GM23338 (cell line): Measurements from ENCODE around the gene MCM7. TPM values are rescaled to one million over a fixed set of nuclear protein-coding genes. Genes with fewer than 3 reads are reported as not detected.

ENCODE experiments used
- ATAC-seq: fragments of 200-7000 bp; cut with Tn5 transposase; 3 replicates; pipeline ENCODE4 v1.9.1; 2020
- DNase-seq: peaks from one replicate; pipeline ENCODE4 v3.0.0-alpha.2; 2015; ENCODE audit warnings: low spot score
- H2AFZ ChIP-seq: fragments of 200-600 bp; sonication (generic); 2 replicates; pipeline ENCODE4 v1.8.0; 2016; ENCODE audit warnings: antibody characterized with exemption, mild to moderate bottlenecking, moderate library complexity
- H3F3A ChIP-seq: fragments of 200-600 bp; sonication (generic); replicated peaks from 2 replicates; pipeline ENCODE4 v1.8.0; 2017; ENCODE audit warnings: antibody characterized with exemption, mixed run types, low read depth
- H3K27ac ChIP-seq: fragments of 200-600 bp; sonication (generic); 2 replicates; pipeline ENCODE4 v1.6.1; 2016; ENCODE audit warnings: low read depth
- H3K27me3 ChIP-seq: fragments of 200-600 bp; sonication (generic); 2 replicates; pipeline ENCODE4 v1.8.0; 2016; ENCODE audit warnings: mild to moderate bottlenecking, mixed run types, moderate library complexity; ENCODE audit not compliant: insufficient read depth
- H3K36me3 ChIP-seq: fragments of 200-600 bp; sonication (generic); 2 replicates; pipeline ENCODE4 v1.8.0; 2016; ENCODE audit warnings: mild to moderate bottlenecking; ENCODE audit not compliant: insufficient read depth
- H3K4me1 ChIP-seq: fragments of 200-600 bp; sonication (generic); 2 replicates; pipeline ENCODE4 v1.8.0; 2016; ENCODE audit warnings: mild to moderate bottlenecking, moderate library complexity; ENCODE audit not compliant: insufficient read depth
- H3K4me2 ChIP-seq: fragments of 200-600 bp; sonication (generic); 2 replicates; pipeline ENCODE4 v1.7.1; 2017; ENCODE audit warnings: mixed run types
- H3K4me3 ChIP-seq: fragments of 200-600 bp; sonication (generic); 2 replicates; pipeline ENCODE4 v1.6.1; 2016; ENCODE audit warnings: mixed run types
- H3K79me2 ChIP-seq: fragments of 200-600 bp; sonication (generic); replicated peaks from 2 replicates; pipeline ENCODE4 v1.8.0; 2017; ENCODE audit warnings: mild to moderate bottlenecking; ENCODE audit not compliant: insufficient read depth
- H3K9me2 ChIP-seq: fragments of 200-600 bp; sonication (generic); 2 replicates; pipeline ENCODE4 v1.8.0; 2017; ENCODE audit not compliant: insufficient read depth
- H4K20me1 ChIP-seq: fragments of 200-600 bp; sonication (generic); replicated peaks from 2 replicates; pipeline ENCODE4 v1.8.0; 2017; ENCODE audit warnings: mild to moderate bottlenecking; ENCODE audit not compliant: insufficient read depth
- H3K27ac Mint-ChIP-seq: 2 replicates; pipeline ENCODE4 v1.8.0; 2020; ENCODE audit warnings: inconsistent platforms, mild to moderate bottlenecking, moderate library complexity, mixed read lengths
- H3K27me3 Mint-ChIP-seq: 3 replicates; pipeline ENCODE4 v1.8.0; 2022; ENCODE audit warnings: low read depth, mild to moderate bottlenecking, moderate library complexity, mixed read lengths, inconsistent platforms; ENCODE audit not compliant: insufficient read depth, poor library complexity
- H3K36me3 Mint-ChIP-seq: 3 replicates; pipeline ENCODE4 v1.8.0; 2021; ENCODE audit warnings: low read depth, mild to moderate bottlenecking, inconsistent platforms, moderate library complexity, mixed read lengths
- H3K4me1 Mint-ChIP-seq: 3 replicates; pipeline ENCODE4 v1.8.0; 2020; ENCODE audit warnings: mild to moderate bottlenecking, inconsistent platforms, mixed read lengths
- H3K4me3 Mint-ChIP-seq: 3 replicates; pipeline ENCODE4 v1.8.0; 2021; ENCODE audit warnings: moderate library complexity, mild to moderate bottlenecking, inconsistent platforms, mixed read lengths
- H3K9me3 Mint-ChIP-seq: 3 replicates; pipeline ENCODE4 v1.8.0; 2020; ENCODE audit warnings: moderate library complexity, mild to moderate bottlenecking, inconsistent platforms, mixed read lengths
- CREB1 ChIP-seq: fragments of 250-450 bp; sonication (Bioruptor Pico); IDR thresholded peaks from 2 replicates; pipeline ENCODE4 v1.5.0; 2020; ENCODE audit warnings: low read depth, mild to moderate bottlenecking, moderate library complexity
- CTCF ChIP-seq, 2 experiments: fragments of 200-600 bp in 1 of 2; sonication (generic) in 1 of 2; conservative IDR thresholded peaks; 2 replicates each; pipeline versions ENCODE4 v1.5.1 to v1.6.1; 2016 to 2017; ENCODE audit warnings: antibody characterized with exemption in 2 of 2, low read depth in 2 of 2, mild to moderate bottlenecking in 2 of 2, moderate library complexity in 1 of 2
- ETS1 ChIP-seq: IDR thresholded peaks from 2 replicates; pipeline ENCODE4 v1.6.1; 2016; ENCODE audit warnings: antibody characterized with exemption
- EZH2 ChIP-seq: fragments of 200-600 bp; sonication (generic); IDR thresholded peaks from one replicate; pipeline ENCODE4 v1.8.0; 2017; ENCODE audit warnings: antibody characterized with exemption, mild to moderate bottlenecking, low read depth; ENCODE audit not compliant: unreplicated experiment
- EZH2phosphoT487 ChIP-seq: fragments of 200-600 bp; sonication (generic); IDR thresholded peaks from one replicate; pipeline ENCODE4 v1.8.1; 2018; ENCODE audit warnings: antibody characterized with exemption; ENCODE audit not compliant: unreplicated experiment
- JUNB ChIP-seq: IDR thresholded peaks from one replicate; pipeline ENCODE4 v1.6.1; 2016; ENCODE audit warnings: antibody characterized with exemption; ENCODE audit not compliant: unreplicated experiment
- NANOG ChIP-seq: IDR thresholded peaks from 2 replicates; pipeline ENCODE4 v1.6.1; 2016; ENCODE audit warnings: antibody characterized with exemption, borderline replicate concordance
- POLR2AphosphoS5 ChIP-seq: IDR thresholded peaks from 2 replicates; pipeline ENCODE4 v1.6.1; 2016; ENCODE audit warnings: antibody characterized with exemption, low read depth
- REST ChIP-seq: IDR thresholded peaks from one replicate; pipeline ENCODE4 v1.6.1; 2018; ENCODE audit warnings: antibody characterized with exemption; ENCODE audit not compliant: unreplicated experiment
- STAT1 ChIP-seq: IDR thresholded peaks from one replicate; pipeline ENCODE4 v1.6.1; 2016; ENCODE audit warnings: antibody characterized with exemption; ENCODE audit not compliant: unreplicated experiment
- polyA plus RNA-seq: library from polyadenylated mRNA; unstranded; fragments of >200 nt; fragmentation: Nextera tagmentation; extraction: Ambion mirVana; gene quantifications from 2 replicates; pipeline ENCODE4 v1.2.1, GENCODE V29; 2016
- total RNA-seq: library from RNA; depleted of rRNA; stranded (reverse); fragments of >200 nt; shearing (Covaris generic); gene quantifications from 2 replicates; pipeline ENCODE4 v1.2.3, GENCODE V29; 2014

The MCM7 gene
- total and polyA plus RNA-seq, 2 experiments from 2014 or later = 140 to 285 TPM

GRCh38 chr7:100100420-100101015, 679 bp downstream of the MCM7 start (continued):
- TF ChIP-seq CTCF (conservative IDR thresholded peaks at IDR 0.05; ENCODE audit: low read depth in 2 of 2) (no peak), POLR2AphosphoS5 (no peak; the same call in 1 of the 2 replicates), NANOG (no peak), ETS1 (peak; percentile 77; the same call in 1 of the 2 replicates), REST (no peak)

- Histone ChIP-seq H3K79me2 (peaks cover 60% of the 10 kb centered on the region), H4K20me1 (peaks cover 49% of the 10 kb centered on the region), H3K9me2 (no peaks in the 10 kb centered on the region), H3K27ac (peak overlapping the region; percentile 100), H3F3A (peaks cover 64% of the 10 kb centered on the region), H3K27me3 (no peaks in the 10 kb centered on the region), H3K4me3 (peak overlapping the region; percentile 100), H3K36me3 (peaks cover 57% of the 10 kb centered on the region), H3K4me2 (peak overlapping the region; percentile 100), H3K4me1 (peaks cover 13% of the 10 kb centered on the region), H2AFZ (no peak overlapping the region)
- Mint-ChIP-seq H3K9me3 (peaks cover 5% of the 10 kb centered on the region; the same call in 2 of the 3 replicates), H3K4me1 (peaks cover 41% of the 10 kb centered on the region), H3K4me3 (peak overlapping the region; percentile 95), H3K36me3 (peaks cover 81% of the 10 kb centered on the region), H3K27ac (peak overlapping the region; percentile 98), H3K27me3 (peaks cover 49% of the 10 kb centered on the region)
- DNase-seq (no peak), ATAC-seq (no peak)
- TF ChIP-seq CREB1 (CRISPR knock-in tag) (no peak), EZH2 (no peak), POLR2AphosphoS5 (no peak), EZH2phosphoT487 (no peak), ETS1 (no peak), STAT1 (no peak), JUNB (no peak), NANOG (no peak)
These were observed 1.7 kb downstream of the MCM7 start for GRCh38 chr7:100099452-100099851.
